ENCODE results near the gene ATG10.

DNA sequence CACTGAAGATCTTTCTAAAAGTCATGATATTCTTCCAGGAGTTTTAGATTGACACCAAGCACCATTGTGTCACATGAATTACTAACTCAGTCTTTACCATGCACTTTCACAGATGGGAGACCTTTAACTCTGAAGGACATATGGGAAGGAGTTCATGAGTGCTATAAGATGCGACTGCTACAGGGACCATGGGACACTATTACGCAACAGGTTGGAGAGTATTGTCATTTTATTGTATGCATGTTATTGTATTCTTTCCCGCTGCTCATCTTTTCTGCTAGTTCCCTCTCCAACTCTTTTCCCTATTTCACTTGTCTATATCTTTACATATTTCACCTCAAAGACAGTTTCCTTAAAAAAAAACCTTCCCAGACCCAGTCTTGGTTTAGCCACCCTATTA is 206.6 kb downstream of the ATG10 start:
- TF ChIP-seq, protein P1, sequence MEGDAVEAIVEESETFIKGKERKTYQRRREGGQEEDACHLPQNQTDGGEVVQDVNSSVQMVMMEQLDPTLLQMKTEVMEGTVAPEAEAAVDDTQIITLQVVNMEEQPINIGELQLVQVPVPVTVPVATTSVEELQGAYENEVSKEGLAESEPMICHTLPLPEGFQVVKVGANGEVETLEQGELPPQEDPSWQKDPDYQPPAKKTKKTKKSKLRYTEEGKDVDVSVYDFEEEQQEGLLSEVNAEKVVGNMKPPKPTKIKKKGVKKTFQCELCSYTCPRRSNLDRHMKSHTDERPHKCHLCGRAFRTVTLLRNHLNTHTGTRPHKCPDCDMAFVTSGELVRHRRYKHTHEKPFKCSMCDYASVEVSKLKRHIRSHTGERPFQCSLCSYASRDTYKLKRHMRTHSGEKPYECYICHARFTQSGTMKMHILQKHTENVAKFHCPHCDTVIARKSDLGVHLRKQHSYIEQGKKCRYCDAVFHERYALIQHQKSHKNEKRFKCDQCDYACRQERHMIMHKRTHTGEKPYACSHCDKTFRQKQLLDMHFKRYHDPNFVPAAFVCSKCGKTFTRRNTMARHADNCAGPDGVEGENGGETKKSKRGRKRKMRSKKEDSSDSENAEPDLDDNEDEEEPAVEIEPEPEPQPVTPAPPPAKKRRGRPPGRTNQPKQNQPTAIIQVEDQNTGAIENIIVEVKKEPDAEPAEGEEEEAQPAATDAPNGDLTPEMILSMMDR (IDR thresholded peaks at IDR 0.05; ENCODE audit: low read depth, low read length) = no peak
- TF ChIP-seq, protein P2, sequence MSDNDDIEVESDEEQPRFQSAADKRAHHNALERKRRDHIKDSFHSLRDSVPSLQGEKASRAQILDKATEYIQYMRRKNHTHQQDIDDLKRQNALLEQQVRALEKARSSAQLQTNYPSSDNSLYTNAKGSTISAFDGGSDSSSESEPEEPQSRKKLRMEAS (IDR thresholded peaks at IDR 0.05; ENCODE audit: low read depth, low read length) = no peak
- no peak for TF ChIP-seq POLR2A (IDR thresholded peaks at IDR 0.05; ENCODE audit: extremely low read depth, insufficient read length)
